IMR-90 (cell line): ENCODE measurements around the gene CCDC51. TPM values are rescaled to one million over a fixed set of nuclear protein-coding genes. Genes with fewer than 3 reads are reported as not detected.

Experiments used
- ATAC-seq: fragments of 200-7000 bp; cut with Tn5 transposase; 2 replicates; pipeline ENCODE4 v1.9.1; 2020; ENCODE audit warnings: low read depth, mild to moderate bottlenecking, moderate library complexity
- BruUV-seq: library from RNA; stranded (reverse); fragments of 400-500 nt; replicated peaks from 2 replicates; lab custom pipeline; 2021; lab: Mats Ljungman, UMichigan
- CTCF ChIA-PET: fragments of 300-600 bp; formaldehyde crosslinking; extraction: SDS; loops from one replicate; lab custom pipeline; 2021; ENCODE audit warnings: antibody characterized with exemption; lab: Yijun Ruan, JAX
- POLR2A ChIA-PET: fragments of 300-600 bp; sonication (Branson Sonifier 250); formaldehyde crosslinking; loops from one replicate; lab custom pipeline; 2022; ENCODE audit warnings: antibody characterized with exemption; ENCODE audit not compliant: unreplicated experiment; lab: Charles Lee
- DNase-seq: peaks from one replicate; pipeline ENCODE4 v3.0.0; 2013
- H2AFZ ChIP-seq: replicated peaks from 2 replicates; pipeline ENCODE3; 2013; ENCODE audit warnings: low read length, mild to moderate bottlenecking; ENCODE audit not compliant: poor library complexity
- H2AK5ac ChIP-seq: 2 replicates; pipeline ENCODE4 v1.6.1; 2013; ENCODE audit warnings: low read depth, low read length, inconsistent platforms
- H2AK9ac ChIP-seq: replicated peaks from 2 replicates; pipeline ENCODE3; 2013; ENCODE audit warnings: mild to moderate bottlenecking, low read depth, low read length, moderate library complexity; ENCODE audit not compliant: poor library complexity
- H2BK120ac ChIP-seq: 2 replicates; pipeline ENCODE4 v1.6.1; 2013; ENCODE audit warnings: low read depth, low read length, inconsistent platforms
- H2BK15ac ChIP-seq: 3 replicates; pipeline ENCODE4 v1.6.1; 2013; ENCODE audit warnings: low read depth, low read length, inconsistent platforms
- H2BK20ac ChIP-seq: 2 replicates; pipeline ENCODE4 v1.6.1; 2013; ENCODE audit warnings: low read depth, mild to moderate bottlenecking, inconsistent platforms, low read length, moderate library complexity
- H2BK5ac ChIP-seq: 2 replicates; pipeline ENCODE4 v1.6.1; 2013; ENCODE audit warnings: mild to moderate bottlenecking, low read depth, low read length, inconsistent platforms; ENCODE audit not compliant: poor library complexity, severe bottlenecking
- H3K14ac ChIP-seq: replicated peaks from 2 replicates; pipeline ENCODE4 v1.6.1; 2013; ENCODE audit warnings: low read depth, low read length, inconsistent platforms
- H3K18ac ChIP-seq: 2 replicates; pipeline ENCODE4 v1.6.1; 2013; ENCODE audit warnings: low read depth, low read length, control low read depth
- H3K23ac ChIP-seq: 2 replicates; pipeline ENCODE4 v1.6.1; 2013; ENCODE audit warnings: low read depth, low read length, inconsistent platforms
- H3K27ac ChIP-seq: 2 replicates; pipeline ENCODE4 v1.5.1; 2013; ENCODE audit warnings: mild to moderate bottlenecking, control low read depth, low read length; ENCODE audit not compliant: insufficient read depth
- H3K27me3 ChIP-seq: 2 replicates; pipeline ENCODE4 v1.6.1; 2013; ENCODE audit warnings: low read length; ENCODE audit not compliant: control insufficient read depth, insufficient read depth
- H3K36me3 ChIP-seq: 2 replicates; pipeline ENCODE4 v1.6.1; 2013; ENCODE audit warnings: low read length, mixed read lengths; ENCODE audit not compliant: control insufficient read depth, insufficient read depth
- H3K4ac ChIP-seq: 2 replicates; pipeline ENCODE4 v1.6.1; 2013; ENCODE audit warnings: low read depth, low read length, inconsistent platforms
- H3K4me1 ChIP-seq: 2 replicates; pipeline ENCODE4 v1.6.1; 2013; ENCODE audit warnings: low read length, mixed read lengths; ENCODE audit not compliant: control insufficient read depth, insufficient read depth
- H3K4me2 ChIP-seq: 2 replicates; pipeline ENCODE4 v1.6.1; 2013; ENCODE audit warnings: low read depth, mild to moderate bottlenecking, control low read depth, low read length, moderate library complexity
- H3K4me3 ChIP-seq: 2 replicates; pipeline ENCODE4 v1.5.1; 2013; ENCODE audit warnings: low read depth, mild to moderate bottlenecking, control low read depth, low read length, moderate library complexity; ENCODE audit not compliant: insufficient read depth
- H3K56ac ChIP-seq: 2 replicates; pipeline ENCODE4 v1.6.1; 2013; ENCODE audit warnings: low read length, inconsistent platforms; ENCODE audit not compliant: insufficient read depth; ENCODE audit errors: extremely low read depth
- H3K79me1 ChIP-seq, 2 experiments: 2 replicates each; pipeline ENCODE4 v1.6.1; 2013; ENCODE audit warnings: low read length in 2 of 2, inconsistent platforms in 1 of 2, low read depth in 1 of 2
- H3K9ac ChIP-seq: 2 replicates; pipeline ENCODE4 v1.6.1; 2013; ENCODE audit warnings: low read depth, low read length, control low read depth
- H3K9me1 ChIP-seq: 2 replicates; pipeline ENCODE4 v1.6.1; 2013; ENCODE audit warnings: low read length, inconsistent platforms; ENCODE audit not compliant: insufficient read depth
- H3K9me3 ChIP-seq: 2 replicates; pipeline ENCODE4 v1.6.1; 2013; ENCODE audit warnings: low read length; ENCODE audit not compliant: control insufficient read depth, insufficient read depth
- H4K20me1 ChIP-seq: 2 replicates; pipeline ENCODE4 v1.6.1; 2013; ENCODE audit warnings: low read length, inconsistent platforms; ENCODE audit not compliant: insufficient read depth
- H4K5ac ChIP-seq: 2 replicates; pipeline ENCODE4 v1.6.1; 2013; ENCODE audit warnings: mild to moderate bottlenecking, low read depth, low read length, control low read depth
- H4K8ac ChIP-seq, 2 experiments: 2 replicates each; pipeline ENCODE4 v1.6.1; 2013; ENCODE audit warnings: low read depth in 2 of 2, low read length in 2 of 2, control low read depth in 1 of 2, inconsistent platforms in 1 of 2
- H4K91ac ChIP-seq: 2 replicates; pipeline ENCODE4 v1.6.1; 2013; ENCODE audit warnings: low read depth, low read length, inconsistent platforms; ENCODE audit not compliant: insufficient read depth
- CEBPB ChIP-seq: IDR thresholded peaks from 2 replicates; pipeline ENCODE4 v1.6.1; 2012; ENCODE audit warnings: low read depth, low read length, improper control_type of control experiment
- CHD1 ChIP-seq: IDR thresholded peaks from 2 replicates; pipeline ENCODE4 v1.6.1; 2012; ENCODE audit warnings: low read depth, low read length, improper control_type of control experiment
- CTCF ChIP-seq: conservative IDR thresholded peaks from 2 replicates; pipeline ENCODE4 v1.5.1; 2012; ENCODE audit warnings: mild to moderate bottlenecking, low read depth, low read length, improper control_type of control experiment
- ELK1 ChIP-seq: fragments of 150-350 bp; IDR thresholded peaks from 2 replicates; pipeline ENCODE4 v1.6.1; 2016; ENCODE audit warnings: low read depth, mild to moderate bottlenecking, low read length, moderate library complexity, borderline replicate concordance
- FOS ChIP-seq: fragments of 150-350 bp; IDR thresholded peaks from 2 replicates; pipeline ENCODE4 v1.6.1; 2016; ENCODE audit warnings: low read depth, low read length
- MAFK ChIP-seq: IDR thresholded peaks from 2 replicates; pipeline ENCODE4 v1.6.1; 2012; ENCODE audit warnings: low read depth, low read length, improper control_type of control experiment
- MAZ ChIP-seq: IDR thresholded peaks from 2 replicates; pipeline ENCODE4 v1.6.1; 2012; ENCODE audit warnings: low read depth, mild to moderate bottlenecking, low read length, improper control_type of control experiment, moderate library complexity, borderline replicate concordance
- NFE2L2 ChIP-seq: fragments of 150-350 bp; IDR thresholded peaks from 2 replicates; pipeline ENCODE4 v1.6.1; 2016; ENCODE audit warnings: low read depth, mild to moderate bottlenecking, low read length
- POLR2A ChIP-seq: IDR thresholded peaks from 2 replicates; pipeline ENCODE4 v1.6.1; 2012; ENCODE audit warnings: mild to moderate bottlenecking, low read depth, low read length
- RAD21 ChIP-seq: IDR thresholded peaks from 2 replicates; pipeline ENCODE4 v1.6.1; 2012; ENCODE audit warnings: low read length, improper control_type of control experiment
- RCOR1 ChIP-seq: IDR thresholded peaks from 2 replicates; pipeline ENCODE4 v1.6.1; 2012; ENCODE audit warnings: mild to moderate bottlenecking, low read length, improper control_type of control experiment; ENCODE audit not compliant: insufficient replicate concordance
- RFX5 ChIP-seq: IDR thresholded peaks from 2 replicates; pipeline ENCODE4 v1.8.0; 2012; ENCODE audit warnings: low read depth, mild to moderate bottlenecking, low read length, moderate library complexity
- USF2 ChIP-seq: fragments of 150-350 bp; IDR thresholded peaks from 2 replicates; pipeline ENCODE4 v1.6.1; 2017; ENCODE audit warnings: mild to moderate bottlenecking, antibody characterized with exemption, low read length, low read depth
- WGBS, 2 experiments: methylation state at CpG; one replicate each; pipeline versions ENCODE4 v1.1.5 to v1.1.7; 2013; ENCODE audit warnings: missing lambda C conversion rate in 2 of 2; ENCODE audit not compliant: insufficient read length in 1 of 2; ENCODE audit errors: extremely low coverage in 2 of 2; 5-methylcytosine and 5-hydroxymethylcytosine counted together
- dilution Hi-C: fragments of 300-500 bp; cut with HindIII; formaldehyde crosslinking; loops from one replicate; pipeline ENCODE4 v1.14.3; 2018; ENCODE audit warnings: low sequenced_read_pairs; ENCODE audit not compliant: unreplicated experiment
- in situ Hi-C: fragments of 300-500 bp; cut with MboI; formaldehyde crosslinking; loops from 3 replicates; pipeline ENCODE4 v1.14.3; 2019; ENCODE audit warnings: low sequenced_read_pairs, inconsistent platforms, mixed read lengths
- intact Hi-C: fragments of 100-400 bp; cut with micrococcal nuclease; formaldehyde crosslinking; loops from 2 replicates; pipeline ENCODE4 v1.10.0; 2022
- polyA plus RNA-seq, 3 experiments: library from polyadenylated mRNA; depleted of rRNA; stranded (reverse); fragments of >200 nt; gene quantifications; 2 replicates each; pipeline ENCODE4 v1.2.3, GENCODE V29; 2012; ENCODE audit warnings: low replicate concordance in 1 of 3
- total RNA-seq: library from RNA; depleted of rRNA; stranded (reverse); fragments of >200 nt; gene quantifications from 2 replicates; pipeline ENCODE4 v1.2.3, GENCODE V29; 2012

The CCDC51 gene
- total and polyA plus RNA-seq, 2 of the 4 experiments (the other 2 are of a cell fraction): 11.0 to 16.1 TPM

- TF ChIP-seq FOS: no peak
These were observed 30.4 kb downstream of the CCDC51 start (continued) for GRCh38 chr3:48409291-48410201.

GRCh38 chr3:48408823-48409281 is 31.1 kb downstream of the CCDC51 start:
- no TSS peak for BruUV-seq
- intact Hi-C loops (no loop called here), in situ Hi-C loops (no loop called here), dilution Hi-C loops (no loop called here)
- POLR2A ChIA-PET: no interaction called here
- CTCF ChIA-PET: no interaction called here
- Histone ChIP-seq H4K91ac (no peak overlapping the region), H3K56ac (no peak overlapping the region), H3K4me1 (no peaks in the 10 kb centered on the region), H3K79me1 (no peaks in the 10 kb centered on the region), H2BK15ac (no peak overlapping the region), H2BK5ac (no peak overlapping the region), H2BK20ac (no peak overlapping the region), H4K5ac (no peak overlapping the region), H2AK5ac (no peak overlapping the region), H3K27ac (no peak overlapping the region), H4K8ac (no peak overlapping the region), H3K4me2 (no peak overlapping the region), H3K23ac (no peak overlapping the region), H2AFZ (no peak overlapping the region), H3K27me3 (no peaks in the 10 kb centered on the region), H2AK9ac (no peak overlapping the region), H3K9me3 (no peaks in the 10 kb centered on the region), H3K9ac (no peak overlapping the region), H3K14ac (no peak overlapping the region), H3K9me1 (no peaks in the 10 kb centered on the region), H3K18ac (no peak overlapping the region), H3K4ac (no peak overlapping the region), H3K36me3 (peaks cover 79% of the 10 kb centered on the region), H2BK120ac (no peak overlapping the region), H4K20me1 (no peaks in the 10 kb centered on the region), H3K4me3 (no peak overlapping the region)
- no peak for DNase-seq
- 81% methylated on average over 2 of the region's 4 CpGs; no CpG with 5 or more reads in 1 of the 2 experiments for WGBS, 2 experiments
- ATAC-seq: no peak
- TF ChIP-seq ELK1 (no peak), NFE2L2 (no peak), CEBPB (no peak), RFX5 (no peak), MAFK (no peak), MAZ (no peak), POLR2A (no peak), RAD21 (no peak), FOS (no peak), CTCF (no peak; the same call in 1 of the 2 replicates), CHD1 (no peak), RCOR1 (no peak), USF2 (no peak)
